K562 (cell line): Measurements from ENCODE around the gene SPATA24. TPM values are rescaled to one million over a fixed set of nuclear protein-coding genes. Genes with fewer than 3 reads are reported as not detected.

Experiments
- ATF7 ChIP-seq: fragments of 450-650 bp; IDR thresholded peaks from 2 replicates; pipeline ENCODE4 v1.7.1; 2014; ENCODE audit warnings: mild to moderate bottlenecking, moderate library complexity
- CBX2 ChIP-seq: fragments of 200-600 bp; sonication (generic); IDR thresholded peaks from one replicate; pipeline ENCODE4 v1.6.1; 2012; ENCODE audit warnings: mild to moderate bottlenecking, low read length, inconsistent platforms; ENCODE audit not compliant: insufficient read depth, poor library complexity, severe bottlenecking
- CCAR2 ChIP-seq: fragments of 200-400 bp; formaldehyde crosslinking; IDR thresholded peaks from 2 replicates; pipeline ENCODE4 v1.6.1; 2017; ENCODE audit warnings: mild to moderate bottlenecking, low read depth, low read length
- CTCF ChIP-seq, 3 experiments: IDR thresholded peaks in 2 of 3; conservative IDR thresholded peaks in 1 of 3; 2 replicates each; pipeline ENCODE4 v1.5.1; 2011 to 2012; ENCODE audit warnings: low read length in 3 of 3, mild to moderate bottlenecking in 3 of 3, control low read depth in 2 of 3, improper control_type of control experiment in 1 of 3, inconsistent platforms in 1 of 3, low read depth in 1 of 3, mixed read lengths in 1 of 3, moderate library complexity in 1 of 3; ENCODE audit not compliant: insufficient read depth in 2 of 3
- DEAF1 ChIP-seq: fragments of 450-650 bp; formaldehyde crosslinking; IDR thresholded peaks from 2 replicates; pipeline ENCODE4 v1.4.0; 2020; ENCODE audit warnings: mild to moderate bottlenecking, moderate library complexity
- DPF2 ChIP-seq: fragments of 450-650 bp; IDR thresholded peaks from 2 replicates; pipeline ENCODE4 v1.6.1; 2016
- HINFP ChIP-seq: fragments of 450-650 bp; conservative IDR thresholded peaks from 2 replicates; pipeline ENCODE4 v1.6.1; 2016; ENCODE audit warnings: missing genetic modification characterization, low read depth, mild to moderate bottlenecking, control low read depth, missing compliant biosample characterization
- JUND ChIP-seq, 2 experiments: IDR thresholded peaks; 2 replicates in 1 of 2; 3 replicates in 1 of 2; pipeline ENCODE4 v1.6.1; 2011; ENCODE audit warnings: borderline replicate concordance in 2 of 2, low read depth in 2 of 2, low read length in 2 of 2, improper control_type of control experiment in 1 of 2, missing biosample characterization in 1 of 2, missing genetic modification characterization in 1 of 2, missing genetic modification reagents in 1 of 2
- KLF16 ChIP-seq: IDR thresholded peaks from 2 replicates; pipeline ENCODE4 v1.6.1; 2016; ENCODE audit warnings: antibody characterized with exemption
- MYC ChIP-seq, 2 experiments: fragments of 250-450 bp in 1 of 2; sonication (Bioruptor Pico) in 1 of 2; IDR thresholded peaks; 2 replicates each; pipeline versions ENCODE4 v1.5.1 to v1.6.1; 2012 to 2021; ENCODE audit warnings: low read depth in 2 of 2, borderline replicate concordance in 1 of 2, improper control_type of control experiment in 1 of 2, low read length in 1 of 2, mild to moderate bottlenecking in 1 of 2, moderate library complexity in 1 of 2
- NRF1 ChIP-seq, 2 experiments: fragments of 450-650 bp; IDR thresholded peaks in 1 of 2; conservative IDR thresholded peaks in 1 of 2; 2 replicates each; pipeline ENCODE4 v1.6.1; 2014; ENCODE audit warnings: mild to moderate bottlenecking in 2 of 2
- RB1 ChIP-seq: fragments of 450-650 bp; IDR thresholded peaks from 2 replicates; pipeline ENCODE4 v1.6.1; 2017; ENCODE audit warnings: low read depth, mild to moderate bottlenecking
- RBM15 ChIP-seq: fragments of 200-400 bp; formaldehyde crosslinking; IDR thresholded peaks from 2 replicates; pipeline ENCODE4 v1.6.1; 2018; ENCODE audit warnings: mild to moderate bottlenecking, low read length, moderate library complexity; ENCODE audit not compliant: insufficient read depth
- RFX1 ChIP-seq: fragments of 450-650 bp; IDR thresholded peaks from 2 replicates; pipeline ENCODE4 v1.6.1; 2016; ENCODE audit warnings: mild to moderate bottlenecking, moderate library complexity
- SMC3 ChIP-seq: conservative IDR thresholded peaks from 2 replicates; pipeline ENCODE4 v1.6.1; 2011; ENCODE audit warnings: low read depth, low read length, improper control_type of control experiment; ENCODE audit not compliant: insufficient read depth
- SOX6 ChIP-seq: fragments of 450-650 bp; IDR thresholded peaks from 2 replicates; pipeline ENCODE4 v1.6.1; 2014; ENCODE audit warnings: mild to moderate bottlenecking
- TARDBP ChIP-seq: fragments of 450-650 bp; IDR thresholded peaks from 2 replicates; pipeline ENCODE4 v1.6.1; 2016
- TEAD2 ChIP-seq: fragments of 450-650 bp; IDR thresholded peaks from 2 replicates; pipeline ENCODE4 v1.6.1; 2016; ENCODE audit warnings: missing genetic modification characterization, control low read depth, missing compliant biosample characterization
- TGIF2 ChIP-seq: sonication (generic); formaldehyde crosslinking; IDR thresholded peaks from 2 replicates; pipeline ENCODE4 v1.8.1; 2022; ENCODE audit warnings: mild to moderate bottlenecking, missing genetic modification reagents, moderate library complexity
- TRIM28 ChIP-seq: fragments of 450-650 bp; IDR thresholded peaks from 2 replicates; pipeline ENCODE4 v1.6.1; 2017
- ZNF3 ChIP-seq: fragments of 250-450 bp; sonication (Bioruptor Pico); IDR thresholded peaks from 2 replicates; pipeline ENCODE4 v1.5.0; 2021; ENCODE audit warnings: mild to moderate bottlenecking, moderate library complexity
- ZNF76 ChIP-seq: fragments of 250-450 bp; sonication (Bioruptor Pico); IDR thresholded peaks from 2 replicates; pipeline ENCODE4 v1.4.0; 2020; ENCODE audit warnings: mild to moderate bottlenecking, moderate library complexity, borderline replicate concordance
- ZNF79 ChIP-seq: fragments of 250-450 bp; sonication (Bioruptor Pico); IDR thresholded peaks from 2 replicates; pipeline ENCODE4 v1.4.0; 2020; ENCODE audit warnings: low read depth, mild to moderate bottlenecking, moderate library complexity
- polyA plus RNA-seq, 8 experiments: library from polyadenylated mRNA; depleted of rRNA in 4 of 8; stranded (reverse) in 5 of 8; unstranded in 3 of 8; fragments of >200 nt; fragmentation: Nextera tagmentation in 2 of 8; fragmentation: Illumina TruSeq in 1 of 8; extraction: Ambion mirVana in 2 of 8; extraction: Trizol in 1 of 8; gene quantifications; 2 replicates each; pipeline versions ENCODE4 v1.2.1 to v1.2.3, GENCODE V29; 2011 to 2014; ENCODE audit warnings: inconsistent platforms in 1 of 8, missing spikeins in 1 of 8
- total RNA-seq, 7 experiments: library from RNA; depleted of rRNA in 6 of 7; stranded (reverse); fragments of >200 nt in 6 of 7; fragmentation: Illumina TruSeq in 2 of 7; extraction: Trizol in 2 of 7; gene quantifications; 2 replicates each; pipeline versions ENCODE4 v1.2.1 to v1.2.3, GENCODE V29; 2011 to 2021; ENCODE audit warnings: low replicate concordance in 1 of 7

The SPATA24 gene
- total and polyA plus RNA-seq, 9 of the 15 experiments (the other 6 are each of a cell fraction or from before 2014, with no cell fraction given) = 4.1 to 12.6 (median 8.0) TPM

GRCh38 chr5:139422307-139422893 lies 18.5 kb upstream of the SPATA24 start (continued):
- TF ChIP-seq RB1 (peak; percentile 47; the same call in 1 of the 2 replicates), TARDBP (0 out of 2 replicates have a peak, but pooled peaks have one; percentile 41), ATF7 (peak; percentile 40; the same call in 1 of the 2 replicates), ZNF3 (CRISPR knock-in tag) (no peak), ZNF76 (no peak), RFX1 (peak; percentile 60), MYC (IDR thresholded peaks at IDR 0.05; ENCODE audit: low read depth, low read length) (0 out of 2 replicates have a peak, but pooled peaks have one; percentile 16), MYC (CRISPR knock-in tag; IDR thresholded peaks at IDR 0.05; ENCODE audit: borderline replicate concordance, low read depth) (no peak), RBM15 (no peak), CCAR2 (no peak), TRIM28 (no peak), ZNF79 (CRISPR knock-in tag) (no peak), CBX2 (no peak), SMC3 (peak; percentile 93), DPF2 (peak; percentile 22; the same call in 1 of the 2 replicates), JUND (IDR thresholded peaks at IDR 0.05; ENCODE audit: borderline replicate concordance, low read depth, low read length) (peak; percentile 32; the same call in 1 of the 2 replicates), JUND (tag; IDR thresholded peaks at IDR 0.05; ENCODE audit: borderline replicate concordance, low read depth, low read length) (peak; percentile 38; the same call in 2 of the 3 replicates), TGIF2 (no peak), NRF1 (conservative IDR thresholded peaks at IDR 0.05 in 1 of 2, IDR thresholded peaks at IDR 0.05 in 1 of 2) (no peak), SOX6 (0 out of 2 replicates have a peak, but pooled peaks have one; percentile 18), DEAF1 (CRISPR knock-in tag) (peak; percentile 96), CTCF (IDR thresholded peaks at IDR 0.05 in 2 of 3, conservative IDR thresholded peaks at IDR 0.05 in 1 of 3; ENCODE audit: insufficient read depth in 2 of 3, low read depth in 1 of 3, low read length in 3 of 3) (peak; percentile 84 to 96 (median 91)), KLF16 (0 out of 2 replicates have a peak, but pooled peaks have one; percentile 5), TEAD2 (no peak), HINFP (no peak)
